Fibroblast of lung (primary cell): ENCODE data around the gene IGLL1.

ENCODE experiments used
- EZH2 ChIP-seq: IDR thresholded peaks from 2 replicates; pipeline ENCODE4 v1.5.1; 2012; ENCODE audit warnings: low read length, control low read depth, mild to moderate bottlenecking; ENCODE audit errors: missing control alignments
- TF ChIP-seq, protein P1 (sequence below), 2 donors: IDR thresholded peaks in 1 of 2; conservative IDR thresholded peaks in 1 of 2; 1 replicate in 1 of 2; 2 replicates in 1 of 2; pipeline ENCODE4 v1.5.1; 2011 to 2012; ENCODE audit warnings: low read length in 2 of 2, control low read depth in 1 of 2, inconsistent platforms in 1 of 2, low read depth in 1 of 2, mild to moderate bottlenecking in 1 of 2

DNA sequence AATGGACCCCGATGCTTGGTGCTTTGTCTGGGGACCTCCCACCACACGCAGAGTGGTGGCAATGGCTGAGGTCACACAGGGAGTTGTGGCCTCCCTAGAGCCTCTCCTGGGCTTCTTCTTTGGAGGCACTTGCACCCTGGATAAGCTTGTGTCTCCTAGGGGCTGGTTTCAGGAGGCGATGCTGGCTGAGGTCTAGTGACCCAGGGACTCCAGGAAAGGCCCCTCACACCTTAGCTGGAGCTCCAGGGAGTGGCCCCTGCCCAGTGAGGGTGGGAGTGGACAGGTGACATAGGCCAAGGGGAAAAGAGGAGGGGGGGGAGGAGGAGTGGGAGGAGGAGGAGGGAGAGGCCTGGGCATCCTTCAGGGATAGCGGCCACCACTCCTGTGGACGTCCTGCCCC, 810 bp downstream of the IGLL1 start:
- TF ChIP-seq, protein P1, sequence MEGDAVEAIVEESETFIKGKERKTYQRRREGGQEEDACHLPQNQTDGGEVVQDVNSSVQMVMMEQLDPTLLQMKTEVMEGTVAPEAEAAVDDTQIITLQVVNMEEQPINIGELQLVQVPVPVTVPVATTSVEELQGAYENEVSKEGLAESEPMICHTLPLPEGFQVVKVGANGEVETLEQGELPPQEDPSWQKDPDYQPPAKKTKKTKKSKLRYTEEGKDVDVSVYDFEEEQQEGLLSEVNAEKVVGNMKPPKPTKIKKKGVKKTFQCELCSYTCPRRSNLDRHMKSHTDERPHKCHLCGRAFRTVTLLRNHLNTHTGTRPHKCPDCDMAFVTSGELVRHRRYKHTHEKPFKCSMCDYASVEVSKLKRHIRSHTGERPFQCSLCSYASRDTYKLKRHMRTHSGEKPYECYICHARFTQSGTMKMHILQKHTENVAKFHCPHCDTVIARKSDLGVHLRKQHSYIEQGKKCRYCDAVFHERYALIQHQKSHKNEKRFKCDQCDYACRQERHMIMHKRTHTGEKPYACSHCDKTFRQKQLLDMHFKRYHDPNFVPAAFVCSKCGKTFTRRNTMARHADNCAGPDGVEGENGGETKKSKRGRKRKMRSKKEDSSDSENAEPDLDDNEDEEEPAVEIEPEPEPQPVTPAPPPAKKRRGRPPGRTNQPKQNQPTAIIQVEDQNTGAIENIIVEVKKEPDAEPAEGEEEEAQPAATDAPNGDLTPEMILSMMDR (conservative IDR thresholded peaks at IDR 0.05 in 1 of 2, IDR thresholded peaks at IDR 0.05 in 1 of 2; ENCODE audit: low read depth in 1 of 2, low read length in 2 of 2): no peak
- TF ChIP-seq EZH2: no peak
